HL-60 (cell line): ENCODE results near the gene HS3ST2.

Source experiments
- DNase-seq, 2 experiments: peaks; one replicate each; pipeline ENCODE4 v3.0.0-alpha.2; 2010 to 2020; ENCODE audit warnings: low read depth in 1 of 2, low spot score in 1 of 2
- H3K27ac ChIP-seq: fragments of 250-450 bp; sonication (Bioruptor Pico); replicated peaks from 2 replicates; pipeline ENCODE4 v1.5.1; 2020; ENCODE audit warnings: mild to moderate bottlenecking, moderate library complexity
- H3K27me3 ChIP-seq: fragments of 250-450 bp; sonication (Bioruptor Pico); 2 replicates; pipeline ENCODE4 v1.5.1; 2021; ENCODE audit warnings: mild to moderate bottlenecking, moderate library complexity; ENCODE audit not compliant: insufficient read depth, poor library complexity, severe bottlenecking
- H3K4me3 ChIP-seq: replicated peaks from 2 replicates; pipeline ENCODE4 v1.5.1; 2011; ENCODE audit warnings: mild to moderate bottlenecking, control low read depth, low read length; ENCODE audit not compliant: insufficient read depth
- GABPA ChIP-seq: IDR thresholded peaks from 2 replicates; pipeline ENCODE4 v1.6.1; 2012; ENCODE audit warnings: low read depth
- POLR2AphosphoS5 ChIP-seq: IDR thresholded peaks from 2 replicates; pipeline ENCODE4 v1.6.1; 2012; ENCODE audit warnings: low read depth
- SPI1 ChIP-seq: IDR thresholded peaks from 2 replicates; pipeline ENCODE4 v1.6.1; 2012; ENCODE audit warnings: low read depth, mild to moderate bottlenecking, borderline replicate concordance
- TF ChIP-seq, protein P1 (sequence below): IDR thresholded peaks from one replicate; pipeline ENCODE4 v1.5.1; 2011; ENCODE audit warnings: low read length, control low read depth, inconsistent platforms; ENCODE audit not compliant: insufficient read depth
- TF ChIP-seq, protein P2 (sequence below): IDR thresholded peaks from 2 replicates; pipeline ENCODE4 v1.6.1; 2012; ENCODE audit warnings: low read depth; ENCODE audit not compliant: insufficient replicate concordance

HS3ST2 gene

DNA sequence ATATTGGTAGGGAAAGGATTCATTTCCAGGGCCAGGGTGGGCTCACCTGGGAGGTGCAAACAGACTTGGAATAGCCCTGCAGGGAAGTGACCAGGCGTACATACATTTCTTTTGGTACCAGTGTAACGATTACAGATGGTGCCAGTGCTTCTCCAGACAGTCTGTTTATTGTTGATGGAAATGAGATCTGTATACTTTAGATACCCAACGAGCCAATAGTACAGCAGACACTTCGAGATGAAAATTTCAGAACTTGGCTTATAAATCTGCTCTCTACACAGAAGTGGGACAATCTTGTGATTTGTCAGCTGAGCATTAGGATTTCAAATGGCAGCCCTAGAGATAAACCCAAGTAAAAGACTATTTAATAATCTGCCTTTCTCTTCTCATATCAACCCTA is 57.9 kb downstream of the HS3ST2 start:
- peaks cover 2% of the 10 kb centered on the region for H3K27me3 ChIP-seq
- no peak for DNase-seq
- TF ChIP-seq SPI1 = no peak
- no peak for TF ChIP-seq GABPA
- TF ChIP-seq, protein P1, sequence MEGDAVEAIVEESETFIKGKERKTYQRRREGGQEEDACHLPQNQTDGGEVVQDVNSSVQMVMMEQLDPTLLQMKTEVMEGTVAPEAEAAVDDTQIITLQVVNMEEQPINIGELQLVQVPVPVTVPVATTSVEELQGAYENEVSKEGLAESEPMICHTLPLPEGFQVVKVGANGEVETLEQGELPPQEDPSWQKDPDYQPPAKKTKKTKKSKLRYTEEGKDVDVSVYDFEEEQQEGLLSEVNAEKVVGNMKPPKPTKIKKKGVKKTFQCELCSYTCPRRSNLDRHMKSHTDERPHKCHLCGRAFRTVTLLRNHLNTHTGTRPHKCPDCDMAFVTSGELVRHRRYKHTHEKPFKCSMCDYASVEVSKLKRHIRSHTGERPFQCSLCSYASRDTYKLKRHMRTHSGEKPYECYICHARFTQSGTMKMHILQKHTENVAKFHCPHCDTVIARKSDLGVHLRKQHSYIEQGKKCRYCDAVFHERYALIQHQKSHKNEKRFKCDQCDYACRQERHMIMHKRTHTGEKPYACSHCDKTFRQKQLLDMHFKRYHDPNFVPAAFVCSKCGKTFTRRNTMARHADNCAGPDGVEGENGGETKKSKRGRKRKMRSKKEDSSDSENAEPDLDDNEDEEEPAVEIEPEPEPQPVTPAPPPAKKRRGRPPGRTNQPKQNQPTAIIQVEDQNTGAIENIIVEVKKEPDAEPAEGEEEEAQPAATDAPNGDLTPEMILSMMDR = no peak
- TF ChIP-seq POLR2AphosphoS5 = no peak
- TF ChIP-seq, protein P2, sequence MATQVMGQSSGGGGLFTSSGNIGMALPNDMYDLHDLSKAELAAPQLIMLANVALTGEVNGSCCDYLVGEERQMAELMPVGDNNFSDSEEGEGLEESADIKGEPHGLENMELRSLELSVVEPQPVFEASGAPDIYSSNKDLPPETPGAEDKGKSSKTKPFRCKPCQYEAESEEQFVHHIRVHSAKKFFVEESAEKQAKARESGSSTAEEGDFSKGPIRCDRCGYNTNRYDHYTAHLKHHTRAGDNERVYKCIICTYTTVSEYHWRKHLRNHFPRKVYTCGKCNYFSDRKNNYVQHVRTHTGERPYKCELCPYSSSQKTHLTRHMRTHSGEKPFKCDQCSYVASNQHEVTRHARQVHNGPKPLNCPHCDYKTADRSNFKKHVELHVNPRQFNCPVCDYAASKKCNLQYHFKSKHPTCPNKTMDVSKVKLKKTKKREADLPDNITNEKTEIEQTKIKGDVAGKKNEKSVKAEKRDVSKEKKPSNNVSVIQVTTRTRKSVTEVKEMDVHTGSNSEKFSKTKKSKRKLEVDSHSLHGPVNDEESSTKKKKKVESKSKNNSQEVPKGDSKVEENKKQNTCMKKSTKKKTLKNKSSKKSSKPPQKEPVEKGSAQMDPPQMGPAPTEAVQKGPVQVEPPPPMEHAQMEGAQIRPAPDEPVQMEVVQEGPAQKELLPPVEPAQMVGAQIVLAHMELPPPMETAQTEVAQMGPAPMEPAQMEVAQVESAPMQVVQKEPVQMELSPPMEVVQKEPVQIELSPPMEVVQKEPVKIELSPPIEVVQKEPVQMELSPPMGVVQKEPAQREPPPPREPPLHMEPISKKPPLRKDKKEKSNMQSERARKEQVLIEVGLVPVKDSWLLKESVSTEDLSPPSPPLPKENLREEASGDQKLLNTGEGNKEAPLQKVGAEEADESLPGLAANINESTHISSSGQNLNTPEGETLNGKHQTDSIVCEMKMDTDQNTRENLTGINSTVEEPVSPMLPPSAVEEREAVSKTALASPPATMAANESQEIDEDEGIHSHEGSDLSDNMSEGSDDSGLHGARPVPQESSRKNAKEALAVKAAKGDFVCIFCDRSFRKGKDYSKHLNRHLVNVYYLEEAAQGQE = no peak
- no peak overlapping the region for H3K27ac ChIP-seq
- no peak overlapping the region for H3K4me3 ChIP-seq

DNA sequence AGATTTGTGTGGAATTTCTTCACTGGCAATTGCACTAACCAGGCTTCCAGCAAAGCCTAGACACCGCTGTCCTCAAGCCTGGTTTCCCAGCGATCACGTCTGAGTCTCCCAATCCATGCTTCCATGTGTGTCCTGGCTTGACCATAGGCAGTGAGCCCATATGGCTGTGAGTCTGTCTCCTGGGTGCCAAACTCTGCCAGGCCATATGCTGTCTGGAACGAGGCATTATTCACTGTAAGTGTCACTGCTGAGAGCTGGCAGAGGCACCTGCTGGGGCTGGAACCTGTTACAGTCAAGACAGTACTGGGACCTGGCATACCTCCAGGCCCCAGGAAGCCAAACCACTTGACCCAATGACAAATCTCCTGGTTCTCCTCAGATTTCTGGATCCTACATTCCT is 60.4 kb downstream of the HS3ST2 start:
- Histone ChIP-seq H3K27ac (no peak overlapping the region), H3K4me3 (no peak overlapping the region), H3K27me3 (peaks cover 2% of the 10 kb centered on the region)
- no peak for DNase-seq
- TF ChIP-seq SPI1 = no peak
- TF ChIP-seq POLR2AphosphoS5 = no peak
- TF ChIP-seq, protein P2 = no peak
- TF ChIP-seq GABPA = no peak
- TF ChIP-seq, protein P1 = no peak

DNA sequence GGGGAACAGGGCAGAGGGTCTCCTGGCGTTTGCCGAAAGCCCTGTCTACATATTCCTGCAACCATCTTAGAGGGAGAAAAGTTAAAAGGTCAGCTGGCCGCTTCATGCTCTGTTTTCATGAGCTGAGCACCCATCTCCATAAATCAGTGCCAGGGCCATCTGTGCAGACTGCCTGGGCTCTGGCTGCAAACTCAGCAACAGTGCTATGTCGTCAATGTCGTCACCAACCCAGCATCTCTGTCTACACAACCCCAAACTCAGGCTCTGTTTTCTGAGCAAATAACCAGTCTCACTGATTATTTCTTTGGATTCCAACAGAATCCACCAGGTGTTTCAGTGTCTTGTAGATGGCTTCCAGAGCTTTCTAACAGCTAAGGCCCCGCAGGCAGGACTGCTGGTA is 65.0 kb downstream of the HS3ST2 start:
- Histone ChIP-seq H3K27me3 (no peaks in the 10 kb centered on the region), H3K4me3 (no peak overlapping the region), H3K27ac (no peak overlapping the region)
- TF ChIP-seq POLR2AphosphoS5 = no peak
- TF ChIP-seq GABPA = no peak
- TF ChIP-seq SPI1 = no peak
- TF ChIP-seq, protein P2 = no peak
- TF ChIP-seq, protein P1 = no peak
- DNase-seq = no peak
